PC-3 (cell line): Measurements from ENCODE around the gene NPTXR.

Source experiments
- CTCF ChIP-seq: fragments of 300-600 bp; sonication (generic); conservative IDR thresholded peaks from 2 replicates; pipeline ENCODE4 v1.5.1; 2017; ENCODE audit warnings: antibody characterized with exemption, low read depth, mild to moderate bottlenecking, low read length
- EZH2 ChIP-seq: fragments of 300-600 bp; sonication (generic); IDR thresholded peaks from one replicate; pipeline ENCODE4 v1.6.1; 2017; ENCODE audit warnings: antibody characterized with exemption, mild to moderate bottlenecking, low read length; ENCODE audit not compliant: unreplicated experiment
- EZH2phosphoT487 ChIP-seq: fragments of 300-600 bp; sonication (generic); IDR thresholded peaks from 2 replicates; pipeline ENCODE4 v1.6.1; 2018; ENCODE audit warnings: mild to moderate bottlenecking, antibody characterized with exemption, low read length, borderline replicate concordance

- no peak for TF ChIP-seq CTCF
- no peak for TF ChIP-seq EZH2
- no peak for TF ChIP-seq EZH2phosphoT487
These were observed 27.7 kb upstream of the NPTXR start for GRCh38 chr22:38871360-38872171.
